ENCODE data around the gene NFXL1. TPM values are rescaled to one million over a fixed set of nuclear protein-coding genes. Genes with fewer than 3 reads are reported as not detected.
A peak's percentile ranks its signal among the peaks of the same experiment; 100 is the strongest.

NFXL1 gene
- total RNA-seq, 2 donors from 2014 or later, result 14.0 to 14.2 TPM

DNA sequence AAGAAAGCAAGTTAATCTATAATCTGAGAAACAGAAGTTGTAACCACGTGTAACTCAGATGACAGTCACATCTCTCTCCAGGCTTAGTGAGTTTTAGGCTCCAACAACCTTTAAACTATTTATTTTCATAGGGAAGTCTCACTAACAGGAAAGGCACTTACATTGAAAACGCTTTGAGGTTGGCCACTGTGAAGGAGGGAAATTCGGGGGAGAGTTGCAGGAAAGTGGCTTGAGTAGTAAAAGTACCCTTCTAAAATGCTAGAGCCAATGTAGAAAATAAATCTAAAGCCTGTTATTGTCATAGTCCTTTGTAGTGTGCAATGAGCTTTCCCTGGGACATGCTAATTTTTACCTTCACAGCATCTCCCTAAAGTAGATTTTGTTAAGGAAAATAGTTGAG, 995 bp upstream of the NFXL1 start:
- ATAC-seq, result no peak

DNA sequence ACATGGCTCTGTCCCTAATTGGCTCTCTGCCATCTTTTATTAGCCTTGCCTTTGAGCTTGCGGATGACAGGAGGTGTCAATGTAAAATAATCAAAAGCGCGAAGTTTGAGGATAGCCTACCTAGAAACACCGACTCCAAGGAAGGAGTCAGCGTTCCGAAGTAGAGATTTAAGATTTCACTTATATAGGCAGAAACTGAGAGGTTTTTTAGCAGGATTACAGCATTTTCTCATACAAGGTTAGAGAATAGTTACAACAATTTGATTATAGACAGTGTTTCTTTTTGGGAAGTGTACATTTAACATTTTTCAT, 499 bp upstream of the NFXL1 start:
- peaks cover 28% of the 10 kb centered on the region for H3K4me1 ChIP-seq
- H3K27ac ChIP-seq, result peak overlapping the region in 2 of 4 donors; percentile 89 to 90
- H3K36me3 ChIP-seq (replicated peaks in 1 of 2; ENCODE audit: insufficient read depth in 1 of 2, low read depth in 2 of 2), result no peaks in the 10 kb centered on the region
- intact Hi-C loops (cut with DNase I), result no loop called here
- DNase-seq, result no peak
- H3K9me3 ChIP-seq, result no peaks in the 10 kb centered on the region
- 1 to 5% methylated on average over 6 of the region's 6 CpGs for WGBS, 2 donors
- TF ChIP-seq, protein P1, sequence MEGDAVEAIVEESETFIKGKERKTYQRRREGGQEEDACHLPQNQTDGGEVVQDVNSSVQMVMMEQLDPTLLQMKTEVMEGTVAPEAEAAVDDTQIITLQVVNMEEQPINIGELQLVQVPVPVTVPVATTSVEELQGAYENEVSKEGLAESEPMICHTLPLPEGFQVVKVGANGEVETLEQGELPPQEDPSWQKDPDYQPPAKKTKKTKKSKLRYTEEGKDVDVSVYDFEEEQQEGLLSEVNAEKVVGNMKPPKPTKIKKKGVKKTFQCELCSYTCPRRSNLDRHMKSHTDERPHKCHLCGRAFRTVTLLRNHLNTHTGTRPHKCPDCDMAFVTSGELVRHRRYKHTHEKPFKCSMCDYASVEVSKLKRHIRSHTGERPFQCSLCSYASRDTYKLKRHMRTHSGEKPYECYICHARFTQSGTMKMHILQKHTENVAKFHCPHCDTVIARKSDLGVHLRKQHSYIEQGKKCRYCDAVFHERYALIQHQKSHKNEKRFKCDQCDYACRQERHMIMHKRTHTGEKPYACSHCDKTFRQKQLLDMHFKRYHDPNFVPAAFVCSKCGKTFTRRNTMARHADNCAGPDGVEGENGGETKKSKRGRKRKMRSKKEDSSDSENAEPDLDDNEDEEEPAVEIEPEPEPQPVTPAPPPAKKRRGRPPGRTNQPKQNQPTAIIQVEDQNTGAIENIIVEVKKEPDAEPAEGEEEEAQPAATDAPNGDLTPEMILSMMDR (IDR thresholded peaks at IDR 0.05), result no peak
- no peak for TF ChIP-seq POLR2A (IDR thresholded peaks at IDR 0.05)
- H3K27me3 ChIP-seq, result no peaks in the 10 kb centered on the region
- H3K4me3 ChIP-seq, result peak overlapping the region; percentile 37 to 80
- peak; percentile 2 for ATAC-seq

More for the DNA sequence above, 995 bp upstream of the NFXL1 start:
- TF ChIP-seq POLR2A (IDR thresholded peaks at IDR 0.05), result no peak
- TF ChIP-seq, protein P1 (IDR thresholded peaks at IDR 0.05), result no peak
- no peaks in the 10 kb centered on the region for H3K36me3 ChIP-seq (replicated peaks in 1 of 2; ENCODE audit: insufficient read depth in 1 of 2, low read depth in 2 of 2)
- H3K4me1 ChIP-seq, result peaks cover 28% of the 10 kb centered on the region
- no peaks in the 10 kb centered on the region for H3K27me3 ChIP-seq
- no peak for DNase-seq
- no peak overlapping the region for H3K27ac ChIP-seq
- WGBS, 2 donors, result 33 to 45% methylated on average over 3 of the region's 3 CpGs
- intact Hi-C loops (cut with DNase I), result no loop called here
- no peaks in the 10 kb centered on the region for H3K9me3 ChIP-seq
- H3K4me3 ChIP-seq, result no peak overlapping the region

DNA sequence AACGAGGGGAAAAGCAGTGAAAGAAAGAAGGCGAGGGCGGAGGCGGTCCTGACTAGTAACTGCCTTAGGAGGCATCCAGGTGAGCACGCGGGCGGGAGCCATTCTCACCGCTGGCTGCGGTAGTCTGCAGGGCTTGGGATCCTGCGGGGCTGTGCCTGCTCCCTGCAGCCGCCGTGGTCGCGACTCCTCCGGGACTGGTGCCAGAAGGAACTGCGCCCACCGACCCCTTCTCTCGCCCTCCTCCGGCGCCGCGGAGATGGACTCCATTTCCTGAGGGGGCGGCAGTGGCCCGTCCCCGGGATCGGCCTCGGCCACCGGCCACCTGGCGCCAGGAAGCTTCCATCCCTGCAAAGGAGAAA, 543 bp downstream of the NFXL1 start:
- peak overlapping the region; percentile 53 to 90 (median 81) for H3K27ac ChIP-seq
- 0 to 1% methylated on average over 23 to 29 of the region's 29 CpGs for WGBS, 2 donors
- peak overlapping the region; percentile 42 to 80 for H3K4me3 ChIP-seq
- no peaks in the 10 kb centered on the region for H3K36me3 ChIP-seq (replicated peaks in 1 of 2; ENCODE audit: insufficient read depth in 1 of 2, low read depth in 2 of 2)
- intact Hi-C loops (cut with DNase I), result no loop called here
- H3K4me1 ChIP-seq, result peaks cover 32% of the 10 kb centered on the region
- peak; percentile 44 to 55 (median 50) for DNase-seq
- no peaks in the 10 kb centered on the region for H3K9me3 ChIP-seq
- peak; percentile 31 for ATAC-seq
- no peaks in the 10 kb centered on the region for H3K27me3 ChIP-seq
- TF ChIP-seq POLR2A (IDR thresholded peaks at IDR 0.05), result no peak
- TF ChIP-seq, protein P1 (IDR thresholded peaks at IDR 0.05), result peak in 1 of 7 experiments; percentile 18

DNA sequence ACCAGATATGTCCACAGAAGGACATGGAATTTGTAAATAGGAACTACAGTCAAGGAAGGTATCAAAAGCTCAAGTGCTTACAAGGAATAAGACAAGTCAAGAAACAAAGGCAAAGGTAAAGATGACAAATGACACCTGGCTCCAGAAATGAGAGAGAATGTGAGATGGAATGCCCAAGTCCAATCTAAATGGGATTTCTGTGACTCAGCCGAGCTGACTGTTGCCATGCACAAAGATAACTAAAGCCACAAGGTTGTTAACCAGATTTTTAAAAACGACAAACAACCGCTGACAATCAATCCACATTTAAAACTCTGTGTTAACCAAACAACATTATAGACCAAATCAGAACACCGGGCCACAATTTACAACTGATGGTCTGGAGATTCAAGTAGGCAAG, 1.1 kb downstream of the NFXL1 start:
- Histone ChIP-seq H3K27me3 (no peaks in the 10 kb centered on the region), H3K9me3 (no peaks in the 10 kb centered on the region), H3K36me3 (replicated peaks in 1 of 2; ENCODE audit: insufficient read depth in 1 of 2, low read depth in 2 of 2) (no peaks in the 10 kb centered on the region), H3K27ac (peak overlapping the region; percentile 53 to 90 (median 81)), H3K4me1 (peaks cover 32% of the 10 kb centered on the region), H3K4me3 (peak overlapping the region; percentile 42 to 80)
- DNase-seq, result peak in 1 of 4 donors; percentile 13
- intact Hi-C loops (cut with DNase I), result no loop called here
- WGBS, 2 donors, result 6 to 7% methylated on average over 4 of the region's 4 CpGs
- no peak for TF ChIP-seq POLR2A (IDR thresholded peaks at IDR 0.05)
- TF ChIP-seq, protein P1 (IDR thresholded peaks at IDR 0.05), result no peak
- no peak for ATAC-seq

DNA sequence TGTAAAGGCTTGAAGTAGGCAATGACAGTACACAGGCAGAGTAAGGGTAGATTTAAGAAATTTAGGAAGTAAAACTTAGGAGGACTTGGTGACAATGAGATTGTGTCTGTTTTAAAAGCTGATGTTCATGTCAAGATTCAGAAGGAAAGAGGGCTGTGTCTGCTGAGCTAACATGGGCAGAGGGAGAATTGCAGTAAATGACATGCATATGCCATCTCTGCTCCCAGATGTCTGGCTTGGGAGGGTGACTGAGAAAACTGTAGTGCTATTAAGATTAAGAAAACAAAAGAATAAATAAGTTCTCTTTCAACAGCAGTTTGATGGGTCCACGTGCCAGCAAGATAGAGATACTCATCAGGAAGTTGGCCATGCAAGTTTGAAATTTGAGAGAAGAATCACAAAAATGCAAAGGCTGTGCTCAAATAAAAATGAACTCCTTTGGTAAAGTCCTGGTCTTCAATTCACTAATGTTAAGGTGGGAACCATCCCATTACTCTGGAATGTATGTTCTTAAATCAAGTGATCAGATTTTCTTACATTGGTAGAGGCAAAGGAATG, 7.2 kb downstream of the NFXL1 start:
- 0 to 27% methylated on average over 1 of the region's 1 CpG for WGBS, 2 donors
- intact Hi-C loops (cut with DNase I), result no loop called here
- peaks cover 19% of the 10 kb centered on the region for H3K4me1 ChIP-seq
- TF ChIP-seq, protein P1 (IDR thresholded peaks at IDR 0.05), result no peak
- TF ChIP-seq POLR2A (IDR thresholded peaks at IDR 0.05), result no peak
- H3K9me3 ChIP-seq, result no peaks in the 10 kb centered on the region
- H3K27me3 ChIP-seq, result no peaks in the 10 kb centered on the region
- H3K27ac ChIP-seq, result no peak overlapping the region
- H3K4me3 ChIP-seq, result no peak overlapping the region
- peaks cover 0 to 5% of the 10 kb centered on the region in 2 donors for H3K36me3 ChIP-seq (replicated peaks in 1 of 2; ENCODE audit: insufficient read depth in 1 of 2, low read depth in 2 of 2)
- DNase-seq (no peak), ATAC-seq (no peak)

Measured in body of pancreas (tissue), 4 donors.